ENCODE results near the gene PCCA.

The PCCA gene

GRCh38 chr13:100460791-100461190, 371.9 kb downstream of the PCCA start:
- no peaks in the 10 kb centered on the region for H3K36me3 ChIP-seq (ENCODE audit: insufficient read depth, low read length)
- TF ChIP-seq EZH2 (IDR thresholded peaks at IDR 0.05; ENCODE audit: borderline replicate concordance, low read length) = no peak
- TF ChIP-seq, protein P1, sequence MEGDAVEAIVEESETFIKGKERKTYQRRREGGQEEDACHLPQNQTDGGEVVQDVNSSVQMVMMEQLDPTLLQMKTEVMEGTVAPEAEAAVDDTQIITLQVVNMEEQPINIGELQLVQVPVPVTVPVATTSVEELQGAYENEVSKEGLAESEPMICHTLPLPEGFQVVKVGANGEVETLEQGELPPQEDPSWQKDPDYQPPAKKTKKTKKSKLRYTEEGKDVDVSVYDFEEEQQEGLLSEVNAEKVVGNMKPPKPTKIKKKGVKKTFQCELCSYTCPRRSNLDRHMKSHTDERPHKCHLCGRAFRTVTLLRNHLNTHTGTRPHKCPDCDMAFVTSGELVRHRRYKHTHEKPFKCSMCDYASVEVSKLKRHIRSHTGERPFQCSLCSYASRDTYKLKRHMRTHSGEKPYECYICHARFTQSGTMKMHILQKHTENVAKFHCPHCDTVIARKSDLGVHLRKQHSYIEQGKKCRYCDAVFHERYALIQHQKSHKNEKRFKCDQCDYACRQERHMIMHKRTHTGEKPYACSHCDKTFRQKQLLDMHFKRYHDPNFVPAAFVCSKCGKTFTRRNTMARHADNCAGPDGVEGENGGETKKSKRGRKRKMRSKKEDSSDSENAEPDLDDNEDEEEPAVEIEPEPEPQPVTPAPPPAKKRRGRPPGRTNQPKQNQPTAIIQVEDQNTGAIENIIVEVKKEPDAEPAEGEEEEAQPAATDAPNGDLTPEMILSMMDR (IDR thresholded peaks at IDR 0.05; ENCODE audit: low read length) = no peak
- no peaks in the 10 kb centered on the region for H3K4me1 ChIP-seq (ENCODE audit: insufficient read depth, low read length, severe bottlenecking)

GRCh38 chr13:100461309-100462030, 372.6 kb downstream of the PCCA start:
- H3K9me3 ChIP-seq (ENCODE audit: low read length) = peaks cover 3% of the 10 kb centered on the region; the same call in 1 of the 2 replicates
- H3K27ac ChIP-seq (ENCODE audit: low read depth, low read length, poor library complexity, severe bottlenecking) = no peak overlapping the region
- no peaks in the 10 kb centered on the region; the same call in 1 of the 2 replicates for H3K27me3 ChIP-seq (ENCODE audit: insufficient read depth, low read length)
- no peak overlapping the region for H3K9ac ChIP-seq (ENCODE audit: low read length)
- no peaks in the 10 kb centered on the region for H3F3A ChIP-seq (ENCODE audit: insufficient read depth, low read length)
- H3K4me3 ChIP-seq (ENCODE audit: low read depth, low read length, poor library complexity, severe bottlenecking) = no peak overlapping the region
- no peak overlapping the region for H3K4me2 ChIP-seq (ENCODE audit: low read length)
- no peaks in the 10 kb centered on the region for H3K9me2 ChIP-seq (ENCODE audit: low read depth, low read length)
- H4K20me1 ChIP-seq (ENCODE audit: insufficient read depth, low read length) = no peaks in the 10 kb centered on the region
- no peak for TF ChIP-seq EZH2 (IDR thresholded peaks at IDR 0.05; ENCODE audit: borderline replicate concordance, low read length)
- H3K79me2 ChIP-seq (ENCODE audit: insufficient read depth, low read length) = no peaks in the 10 kb centered on the region
- no peak overlapping the region for H2AFZ ChIP-seq (ENCODE audit: low read length)
- no peaks in the 10 kb centered on the region for H3K4me1 ChIP-seq (ENCODE audit: insufficient read depth, low read length, severe bottlenecking)
- no peaks in the 10 kb centered on the region for H3K36me3 ChIP-seq (ENCODE audit: insufficient read depth, low read length)

More at GRCh38 chr13:100460791-100461190, 371.9 kb downstream of the PCCA start:
- Histone ChIP-seq H3F3A (ENCODE audit: insufficient read depth, low read length) (no peaks in the 10 kb centered on the region), H2AFZ (ENCODE audit: low read length) (no peak overlapping the region), H3K9ac (ENCODE audit: low read length) (no peak overlapping the region), H3K27me3 (ENCODE audit: insufficient read depth, low read length) (no peaks in the 10 kb centered on the region; the same call in 1 of the 2 replicates), H3K9me3 (ENCODE audit: low read length) (peaks cover 3% of the 10 kb centered on the region; the same call in 1 of the 2 replicates), H3K4me2 (ENCODE audit: low read length) (no peak overlapping the region), H3K27ac (ENCODE audit: low read depth, low read length, poor library complexity, severe bottlenecking) (no peak overlapping the region), H3K9me2 (ENCODE audit: low read depth, low read length) (no peaks in the 10 kb centered on the region), H3K4me3 (ENCODE audit: low read depth, low read length, poor library complexity, severe bottlenecking) (no peak overlapping the region), H4K20me1 (ENCODE audit: insufficient read depth, low read length) (no peaks in the 10 kb centered on the region), H3K79me2 (ENCODE audit: insufficient read depth, low read length) (no peaks in the 10 kb centered on the region)

- no peak for TF ChIP-seq EZH2 (IDR thresholded peaks at IDR 0.05; ENCODE audit: borderline replicate concordance, low read length)
- TF ChIP-seq, protein P1 (IDR thresholded peaks at IDR 0.05; ENCODE audit: low read length) = no peak
- no peaks in the 10 kb centered on the region for H3K9me2 ChIP-seq (ENCODE audit: low read depth, low read length)
- no peaks in the 10 kb centered on the region for H3K4me1 ChIP-seq (ENCODE audit: insufficient read depth, low read length, severe bottlenecking)
- H3K9ac ChIP-seq (ENCODE audit: low read length) = no peak overlapping the region
- H3K4me2 ChIP-seq (ENCODE audit: low read length) = no peak overlapping the region
- no peaks in the 10 kb centered on the region for H3F3A ChIP-seq (ENCODE audit: insufficient read depth, low read length)
- no peak overlapping the region for H3K27ac ChIP-seq (ENCODE audit: low read depth, low read length, poor library complexity, severe bottlenecking)
- H4K20me1 ChIP-seq (ENCODE audit: insufficient read depth, low read length) = no peaks in the 10 kb centered on the region
- H3K4me3 ChIP-seq (ENCODE audit: low read depth, low read length, poor library complexity, severe bottlenecking) = no peak overlapping the region
- H3K9me3 ChIP-seq (ENCODE audit: low read length) = peaks cover 3% of the 10 kb centered on the region; the same call in 1 of the 2 replicates
- H3K27me3 ChIP-seq (ENCODE audit: insufficient read depth, low read length) = no peaks in the 10 kb centered on the region; the same call in 1 of the 2 replicates
- H3K36me3 ChIP-seq (ENCODE audit: insufficient read depth, low read length) = no peaks in the 10 kb centered on the region
- no peaks in the 10 kb centered on the region for H3K79me2 ChIP-seq (ENCODE audit: insufficient read depth, low read length)
- H2AFZ ChIP-seq (ENCODE audit: low read length) = no peak overlapping the region
These were observed 375.1 kb downstream of the PCCA start for GRCh38 chr13:100464006-100464405.

All from OCI-LY1 (cell line).